Endothelial cell (in vitro differentiated cells): ENCODE data around the gene STIP1. TPM values are rescaled to one million over a fixed set of nuclear protein-coding genes. Genes with fewer than 3 reads are reported as not detected.

ENCODE experiments used
- DNase-seq: peaks from one replicate; pipeline ENCODE4 v3.0.0; 2021; ENCODE audit warnings: low spot score
- H3K27ac Mint-ChIP-seq: one replicate; pipeline ENCODE4 v1.8.0; 2021; ENCODE audit warnings: mixed read lengths, inconsistent platforms; ENCODE audit not compliant: unreplicated experiment
- H3K27me3 Mint-ChIP-seq: one replicate; pipeline ENCODE4 v1.8.0; 2021; ENCODE audit warnings: mild to moderate bottlenecking, moderate library complexity, mixed read lengths, inconsistent platforms; ENCODE audit not compliant: unreplicated experiment
- H3K36me3 Mint-ChIP-seq: one replicate; pipeline ENCODE4 v1.8.0; 2021; ENCODE audit warnings: mild to moderate bottlenecking, low read depth, mixed read lengths, inconsistent platforms; ENCODE audit not compliant: unreplicated experiment
- H3K4me1 Mint-ChIP-seq: one replicate; pipeline ENCODE4 v1.8.0; 2021; ENCODE audit warnings: mild to moderate bottlenecking, mixed read lengths, inconsistent platforms; ENCODE audit not compliant: unreplicated experiment
- H3K4me3 Mint-ChIP-seq: one replicate; pipeline ENCODE4 v1.8.0; 2021; ENCODE audit warnings: mild to moderate bottlenecking, mixed read lengths, inconsistent platforms; ENCODE audit not compliant: unreplicated experiment
- H3K9me3 Mint-ChIP-seq: one replicate; pipeline ENCODE4 v1.8.0; 2021; ENCODE audit warnings: mixed read lengths, inconsistent platforms; ENCODE audit not compliant: unreplicated experiment
- CTCF ChIP-seq: fragments of 200-600 bp; sonication (generic); IDR thresholded peaks from one replicate; pipeline ENCODE4 v1.5.0; 2021; ENCODE audit warnings: antibody characterized with exemption; ENCODE audit not compliant: unreplicated experiment
- total RNA-seq: library from RNA; stranded (reverse); fragmentation: NEBNext Ultra II Directional; extraction: Animal tissue kit (Norgen Biotek cat#: 25700); gene quantifications from one replicate; pipeline ENCODE4 v1.2.1, GENCODE V29; 2021; ENCODE audit not compliant: unreplicated experiment

The STIP1 gene
- total RNA-seq, 1 donor from 2014 or later = 124 TPM

GRCh38 chr11:64225608-64226506 is 39.9 kb downstream of the STIP1 start, which contains the start of the genes NUDT22 and TRPT1:
Gene NUDT22, plus strand, starts transcription at chr11:64226274. Its CDS starts 379 bp downstream, at chr11:64226653.
Gene TRPT1, minus strand, starts transcription at chr11:64226186. Its CDS starts 326 bp downstream, at chr11:64225860.
- Mint-ChIP-seq H3K27me3 (peaks cover 5% of the 10 kb centered on the region), H3K4me3 (peak within 1 kb of the TSS; percentile 88), H3K36me3 (no peaks in the 10 kb centered on the region), H3K4me1 (peaks cover 3% of the 10 kb centered on the region), H3K27ac (no peak within 1 kb of the TSS), H3K9me3 (no peaks in the 10 kb centered on the region)
- DNase-seq = peak; percentile 86
- TF ChIP-seq CTCF = peak; percentile 46

GRCh38 chr11:64226507-64227051 is 40.6 kb downstream of the STIP1 start:
- peaks cover 5% of the 10 kb centered on the region for H3K27me3 Mint-ChIP-seq
- no peak for TF ChIP-seq CTCF
- H3K9me3 Mint-ChIP-seq = no peaks in the 10 kb centered on the region
- H3K4me1 Mint-ChIP-seq = peaks cover 3% of the 10 kb centered on the region
- no peak overlapping the region for H3K27ac Mint-ChIP-seq
- DNase-seq = no peak
- H3K4me3 Mint-ChIP-seq = peak overlapping the region; percentile 81
- H3K36me3 Mint-ChIP-seq = no peaks in the 10 kb centered on the region

DNA sequence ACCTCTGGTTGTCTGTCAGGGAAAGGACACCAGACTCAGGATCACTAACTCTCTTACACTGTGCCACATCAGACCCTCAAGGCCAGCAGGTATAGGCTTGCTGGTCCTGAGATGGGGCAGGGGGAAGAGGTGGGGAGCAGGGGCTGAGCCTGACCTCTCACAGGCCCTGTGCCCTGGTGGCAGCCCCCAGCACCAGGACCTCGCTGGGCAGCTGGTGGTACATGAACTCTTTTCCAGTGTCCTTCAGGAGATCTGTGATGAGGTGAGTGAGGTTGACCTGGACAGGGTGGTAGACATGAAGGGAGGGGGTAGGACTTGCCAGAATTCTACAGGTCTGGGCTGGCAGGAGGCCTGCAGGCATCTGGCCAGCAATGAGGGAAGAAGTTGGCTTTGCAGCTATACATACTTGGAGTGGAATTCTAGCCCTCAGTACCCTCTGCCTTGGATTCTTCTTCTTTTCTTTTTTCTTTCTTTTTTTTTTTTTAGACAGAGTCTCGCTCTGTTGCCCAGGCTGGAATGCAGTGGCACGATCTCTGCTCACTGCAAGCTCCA is 41.5 kb downstream of the STIP1 start:
- TF ChIP-seq CTCF = no peak
- peak overlapping the region; percentile 73 for H3K4me3 Mint-ChIP-seq
- no peak overlapping the region for H3K27ac Mint-ChIP-seq
- H3K4me1 Mint-ChIP-seq = peaks cover 3% of the 10 kb centered on the region
- no peaks in the 10 kb centered on the region for H3K9me3 Mint-ChIP-seq
- DNase-seq = no peak
- no peaks in the 10 kb centered on the region for H3K36me3 Mint-ChIP-seq
- H3K27me3 Mint-ChIP-seq = peaks cover 7% of the 10 kb centered on the region

DNA sequence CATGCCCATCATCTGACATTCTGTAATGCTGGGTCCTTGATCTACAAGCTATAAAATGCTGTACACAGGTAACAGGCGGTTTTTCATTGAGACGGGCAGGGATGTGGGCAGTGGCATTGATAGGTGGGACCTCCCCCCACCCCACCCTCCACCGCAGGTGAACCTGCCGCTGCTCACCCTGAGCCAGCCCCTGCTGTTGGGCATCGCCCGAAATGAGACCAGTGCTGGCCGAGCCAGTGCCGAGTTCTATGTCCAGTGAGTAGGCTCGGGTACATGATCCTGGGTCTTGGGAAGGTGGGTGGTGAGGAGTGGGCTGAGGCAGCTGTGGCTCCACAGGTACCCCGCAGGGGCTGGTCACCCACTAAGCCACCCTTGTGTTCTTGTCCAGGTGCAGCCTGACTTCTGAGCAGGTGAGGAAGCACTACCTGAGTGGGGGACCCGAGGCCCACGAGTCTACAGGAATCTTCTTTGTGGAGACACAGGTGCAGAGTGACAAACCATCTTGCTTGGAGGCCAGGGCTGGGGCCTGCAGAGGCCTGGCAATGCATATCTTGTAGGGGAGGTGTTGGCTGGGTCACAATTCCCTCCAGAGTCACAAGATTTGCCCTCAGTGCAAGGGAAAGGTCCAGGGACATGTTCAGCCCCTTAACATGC is 43.2 kb downstream of the STIP1 start:
- DNase-seq = no peak
- no peak overlapping the region for H3K27ac Mint-ChIP-seq

More for the DNA sequence above, 43.2 kb downstream of the STIP1 start:
- TF ChIP-seq CTCF = no peak
- peaks cover 3% of the 10 kb centered on the region for H3K4me1 Mint-ChIP-seq
- peaks cover 11% of the 10 kb centered on the region for H3K27me3 Mint-ChIP-seq
- no peaks in the 10 kb centered on the region for H3K9me3 Mint-ChIP-seq
- H3K36me3 Mint-ChIP-seq = no peaks in the 10 kb centered on the region
- peak overlapping the region; percentile 42 for H3K4me3 Mint-ChIP-seq
